WI38 (cell line): ENCODE data around the gene CCDC93.

Source experiments
- H3K4me3 ChIP-seq: 2 replicates; pipeline ENCODE4 v1.5.1; 2011; ENCODE audit warnings: low read depth, mild to moderate bottlenecking, control low read depth, low read length
- TF ChIP-seq, protein P1 (sequence below): IDR thresholded peaks from 2 replicates; pipeline ENCODE4 v1.5.1; 2012; ENCODE audit warnings: low read depth, mild to moderate bottlenecking, control low read depth, low read length

The CCDC93 gene

DNA sequence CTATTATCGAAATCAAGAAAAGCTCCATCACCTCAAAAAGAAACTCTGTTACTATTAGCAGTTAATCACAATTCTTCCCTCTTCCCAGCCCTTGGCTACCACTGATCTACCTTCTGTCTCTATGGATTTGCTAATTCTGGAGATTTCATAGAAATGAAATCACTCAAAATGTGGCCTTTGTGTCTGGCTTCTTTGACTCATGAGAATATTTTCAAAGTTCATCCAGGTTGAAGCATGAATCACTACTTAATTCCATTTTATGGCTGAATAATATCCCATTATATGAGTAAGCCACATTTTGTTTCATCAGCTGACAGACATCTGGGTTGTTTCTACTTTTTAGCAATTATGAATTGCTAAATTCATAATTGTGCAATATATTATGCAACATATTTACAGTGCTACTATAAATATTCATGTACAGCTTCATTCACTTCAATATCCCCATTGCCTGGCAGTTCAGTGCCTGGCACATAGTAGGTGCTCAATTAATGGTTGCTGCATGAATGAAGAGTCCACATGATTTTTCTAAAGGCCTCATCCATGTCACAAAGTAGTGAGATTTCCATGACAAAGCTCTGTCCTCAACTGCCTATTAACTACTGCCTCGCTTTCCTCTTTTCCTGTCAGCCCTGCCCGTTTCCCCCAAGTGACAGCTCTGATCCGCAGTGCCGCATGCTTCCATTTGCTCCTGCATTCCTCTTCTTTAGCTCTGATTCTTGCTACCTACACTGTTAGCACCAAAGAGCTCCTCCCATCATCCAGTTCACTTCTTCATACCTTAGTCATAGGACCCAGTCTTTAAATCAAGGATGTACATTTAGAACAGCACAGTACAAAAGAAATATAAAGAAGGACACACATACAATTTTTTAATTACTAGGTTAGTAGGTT, 32.8 kb downstream of the CCDC93 start:
- H3K4me3 ChIP-seq = no peak overlapping the region
- TF ChIP-seq, protein P1, sequence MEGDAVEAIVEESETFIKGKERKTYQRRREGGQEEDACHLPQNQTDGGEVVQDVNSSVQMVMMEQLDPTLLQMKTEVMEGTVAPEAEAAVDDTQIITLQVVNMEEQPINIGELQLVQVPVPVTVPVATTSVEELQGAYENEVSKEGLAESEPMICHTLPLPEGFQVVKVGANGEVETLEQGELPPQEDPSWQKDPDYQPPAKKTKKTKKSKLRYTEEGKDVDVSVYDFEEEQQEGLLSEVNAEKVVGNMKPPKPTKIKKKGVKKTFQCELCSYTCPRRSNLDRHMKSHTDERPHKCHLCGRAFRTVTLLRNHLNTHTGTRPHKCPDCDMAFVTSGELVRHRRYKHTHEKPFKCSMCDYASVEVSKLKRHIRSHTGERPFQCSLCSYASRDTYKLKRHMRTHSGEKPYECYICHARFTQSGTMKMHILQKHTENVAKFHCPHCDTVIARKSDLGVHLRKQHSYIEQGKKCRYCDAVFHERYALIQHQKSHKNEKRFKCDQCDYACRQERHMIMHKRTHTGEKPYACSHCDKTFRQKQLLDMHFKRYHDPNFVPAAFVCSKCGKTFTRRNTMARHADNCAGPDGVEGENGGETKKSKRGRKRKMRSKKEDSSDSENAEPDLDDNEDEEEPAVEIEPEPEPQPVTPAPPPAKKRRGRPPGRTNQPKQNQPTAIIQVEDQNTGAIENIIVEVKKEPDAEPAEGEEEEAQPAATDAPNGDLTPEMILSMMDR = no peak

DNA sequence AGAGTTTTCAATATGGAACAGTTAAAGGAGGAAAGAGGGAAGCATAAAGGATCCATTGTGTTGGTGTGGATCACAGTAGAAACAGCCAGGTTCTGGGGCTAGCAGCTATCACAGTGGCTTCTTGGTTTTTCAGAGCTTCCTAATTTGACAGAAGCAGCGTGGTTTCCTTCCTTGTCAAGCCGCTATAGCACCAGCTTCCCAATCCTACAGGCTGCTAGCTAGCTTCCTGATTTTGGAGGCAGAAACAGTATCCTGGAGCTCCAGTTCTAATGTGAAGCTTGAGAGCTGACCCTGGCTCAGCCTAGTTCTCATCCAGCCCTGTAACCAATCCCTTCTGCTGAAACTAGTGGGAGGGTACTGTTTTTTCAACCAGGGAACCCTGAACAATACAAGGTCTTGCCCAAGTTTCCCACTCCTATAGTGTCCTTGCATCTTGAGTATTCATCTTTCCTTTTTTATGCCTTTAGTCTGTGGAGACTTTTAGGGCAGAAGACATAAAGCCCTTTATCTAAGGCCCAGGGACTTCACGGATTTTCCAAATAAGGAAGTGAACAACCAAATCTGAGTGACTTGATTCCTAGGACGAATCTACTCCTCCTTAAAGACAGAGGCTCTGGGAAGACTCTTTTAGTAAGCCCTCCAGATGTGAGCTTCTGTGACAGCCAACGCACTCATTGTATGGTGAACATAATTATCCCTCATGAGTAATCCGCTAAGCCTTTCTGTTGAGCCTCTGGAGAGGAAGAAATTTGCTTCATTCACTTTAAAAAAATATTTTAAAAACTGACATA, 33.8 kb downstream of the CCDC93 start:
- TF ChIP-seq, protein P1 = no peak
- no peak overlapping the region for H3K4me3 ChIP-seq

DNA sequence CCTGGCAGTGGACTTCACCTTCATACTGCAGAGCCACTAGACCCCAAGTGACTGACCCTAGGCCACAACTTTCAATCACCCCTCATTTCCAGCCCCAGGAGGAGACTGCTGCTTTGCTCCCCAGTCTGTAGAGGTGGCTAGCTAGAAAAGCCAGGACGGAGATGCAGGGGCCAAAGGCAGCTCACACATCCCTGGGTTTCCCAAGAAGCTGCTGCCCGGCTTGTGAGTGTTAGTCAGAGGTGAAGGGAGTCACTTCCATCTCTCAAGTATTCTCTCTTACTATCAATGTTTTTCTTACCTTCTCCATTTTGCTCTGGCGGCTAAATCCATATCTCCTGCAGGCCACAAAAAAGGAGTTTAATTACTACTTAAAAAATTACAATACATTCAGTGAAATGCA, 36.2 kb downstream of the CCDC93 start:
- no peak overlapping the region for H3K4me3 ChIP-seq
- TF ChIP-seq, protein P1 = no peak

DNA sequence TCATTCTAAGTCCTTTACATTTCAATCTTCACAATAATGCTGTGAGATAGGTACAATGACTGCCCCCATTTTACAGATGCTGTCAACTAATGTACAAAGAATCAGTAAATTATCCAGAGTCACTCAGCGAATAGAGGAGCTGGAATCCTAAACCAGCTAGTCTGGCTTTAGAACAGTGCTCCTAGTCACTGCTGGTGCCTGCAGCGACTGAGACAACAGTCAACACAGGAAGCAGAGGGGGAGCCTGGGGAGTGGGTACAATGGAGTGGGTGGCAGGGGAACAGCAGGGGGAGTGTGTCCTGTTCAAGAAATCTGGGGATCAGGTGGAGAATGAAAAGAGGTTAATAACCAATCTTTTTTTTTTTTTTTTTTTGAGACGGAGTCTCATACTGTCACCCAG, 37.3 kb downstream of the CCDC93 start:
- TF ChIP-seq, protein P1 = no peak
- no peak overlapping the region for H3K4me3 ChIP-seq

DNA sequence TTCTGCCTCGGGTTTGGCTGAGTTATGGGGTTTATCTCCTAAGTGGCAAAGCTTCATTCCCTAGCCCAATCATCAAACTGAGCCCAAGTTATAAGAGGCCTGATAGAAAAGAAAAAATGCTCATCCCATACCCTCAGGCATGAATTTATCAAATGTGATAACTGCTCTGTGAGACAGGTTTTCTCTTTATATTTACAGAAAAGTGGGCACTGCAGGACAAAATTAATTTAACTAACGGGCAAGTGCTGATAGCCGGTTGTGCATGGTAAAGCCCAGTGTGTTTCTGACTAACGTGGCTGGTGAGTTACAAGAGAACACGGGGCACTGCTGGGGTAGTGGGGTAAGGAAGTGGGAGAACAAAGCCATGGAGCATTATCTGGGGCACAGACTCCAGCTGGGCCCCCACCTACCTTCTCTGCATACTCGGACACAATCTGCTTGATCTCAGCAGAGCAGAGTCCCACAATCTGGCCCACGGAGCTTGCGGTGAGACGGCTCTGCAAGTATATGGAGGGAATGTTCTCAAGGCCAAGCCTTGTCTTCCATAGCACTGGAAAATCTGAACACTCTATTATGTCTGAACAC, 40.3 kb downstream of the CCDC93 start:
- no peak overlapping the region for H3K4me3 ChIP-seq
- TF ChIP-seq, protein P1 = no peak

DNA sequence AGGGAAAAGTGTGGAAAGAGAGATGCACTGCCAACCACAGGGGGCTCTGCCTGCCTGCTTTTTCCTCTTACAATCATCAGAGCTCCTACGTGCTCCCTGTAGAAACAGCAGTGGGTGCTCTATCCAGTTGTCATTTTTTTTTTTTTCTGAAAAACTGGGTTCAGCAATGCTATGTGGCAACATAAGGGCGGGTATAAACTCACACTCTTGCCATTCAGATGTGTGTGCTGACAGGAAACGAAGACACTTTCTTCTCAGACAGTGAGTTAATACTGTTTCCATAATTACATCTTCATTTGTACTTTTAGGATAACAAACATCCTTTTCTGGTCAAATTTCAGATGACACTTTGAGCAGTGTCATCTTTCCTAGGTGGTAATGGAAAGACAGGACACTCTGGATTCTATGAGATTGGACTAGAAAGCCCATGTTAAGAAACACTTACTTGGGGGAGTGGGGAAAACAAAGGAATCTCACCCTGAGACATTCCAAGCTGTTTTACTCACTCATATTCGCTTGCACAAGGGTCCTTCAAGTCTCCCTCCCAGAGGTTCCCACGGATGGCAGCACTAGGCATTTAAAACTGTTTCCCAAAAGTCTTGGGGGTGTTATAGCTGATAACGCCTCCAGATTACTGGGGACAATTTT, 41.3 kb downstream of the CCDC93 start:
- H3K4me3 ChIP-seq = no peak overlapping the region
- TF ChIP-seq, protein P1 = no peak
